Liver (tissue), 9 donors: ENCODE data around the gene SYCP2. TPM values are rescaled to one million over a fixed set of nuclear protein-coding genes. Genes with fewer than 3 reads are reported as not detected.

Source experiments
- DNase-seq: peaks from one replicate; pipeline ENCODE4 v3.0.0-alpha.2; 2017; ENCODE audit warnings: low spot score
- H3K27ac ChIP-seq, 2 donors: one replicate each; pipeline ENCODE4 v1.7.0; 2013; ENCODE audit warnings: inconsistent platforms in 2 of 2, low read length in 2 of 2, control low read depth in 1 of 2, low read depth in 1 of 2, mild to moderate bottlenecking in 1 of 2
- H3K27me3 ChIP-seq, 4 donors: one replicate each; pipeline versions ENCODE4 v1.6.1 to v1.7.0; 2013; ENCODE audit warnings: low read length in 3 of 4, inconsistent platforms in 1 of 4, mild to moderate bottlenecking in 1 of 4, moderate library complexity in 1 of 4; ENCODE audit not compliant: control insufficient read depth in 4 of 4, insufficient read depth in 4 of 4
- H3K36me3 ChIP-seq, 4 donors: one replicate each; pipeline versions ENCODE4 v1.6.1 to v1.7.0; 2013; ENCODE audit warnings: low read length in 3 of 4, mild to moderate bottlenecking in 3 of 4, low read depth in 1 of 4, moderate library complexity in 1 of 4; ENCODE audit not compliant: control insufficient read depth in 4 of 4, insufficient read depth in 3 of 4
- H3K4me1 ChIP-seq, 4 donors: one replicate each; pipeline versions ENCODE4 v1.6.1 to v1.7.0; 2013; ENCODE audit warnings: low read length in 3 of 4, mild to moderate bottlenecking in 3 of 4, moderate library complexity in 1 of 4; ENCODE audit not compliant: control insufficient read depth in 4 of 4, insufficient read depth in 4 of 4
- H3K4me3 ChIP-seq, 3 donors: one replicate each; pipeline versions ENCODE4 v1.6.1 to v1.7.0; 2013; ENCODE audit warnings: low read length in 3 of 3, control low read depth in 1 of 3, low read depth in 1 of 3, mild to moderate bottlenecking in 1 of 3
- H3K9ac ChIP-seq, 2 donors: one replicate each; pipeline ENCODE4 v1.7.0; 2013; ENCODE audit warnings: low read length in 2 of 2, mild to moderate bottlenecking in 2 of 2, moderate library complexity in 2 of 2, control low read depth in 1 of 2, low read depth in 1 of 2
- H3K9me3 ChIP-seq, 4 donors: one replicate each; pipeline versions ENCODE4 v1.6.1 to v1.7.0; 2013; ENCODE audit warnings: low read length in 3 of 4; ENCODE audit not compliant: control insufficient read depth in 4 of 4
- ATF3 ChIP-seq: IDR thresholded peaks from 2 replicates; pipeline ENCODE4 v1.6.1; 2016; ENCODE audit warnings: antibody characterized with exemption
- CTCF ChIP-seq: fragments of 150-350 bp; IDR thresholded peaks from 2 replicates; pipeline ENCODE4 v1.5.1; 2017; ENCODE audit warnings: improper control_type of control experiment, low read depth, low read length; ENCODE audit not compliant: missing input control
- EGR1 ChIP-seq, 2 donors: IDR thresholded peaks; 2 replicates each; pipeline ENCODE4 v1.6.1; 2016 to 2018; ENCODE audit warnings: antibody characterized with exemption in 2 of 2, low read depth in 2 of 2
- FOXA1 ChIP-seq: IDR thresholded peaks from 2 replicates; pipeline ENCODE4 v1.6.1; 2016; ENCODE audit warnings: antibody characterized with exemption
- FOXA2 ChIP-seq: IDR thresholded peaks from 2 replicates; pipeline ENCODE4 v1.6.1; 2016; ENCODE audit warnings: antibody characterized with exemption
- GABPA ChIP-seq, 2 donors: IDR thresholded peaks in 1 of 2; conservative IDR thresholded peaks in 1 of 2; 2 replicates each; pipeline ENCODE4 v1.6.1; 2016; ENCODE audit warnings: antibody characterized with exemption in 2 of 2, mild to moderate bottlenecking in 1 of 2, moderate library complexity in 1 of 2
- HNF4A ChIP-seq, 2 donors: conservative IDR thresholded peaks; 2 replicates each; pipeline ENCODE4 v1.6.1; 2016; ENCODE audit warnings: antibody characterized with exemption in 2 of 2, mild to moderate bottlenecking in 2 of 2
- HNF4G ChIP-seq: IDR thresholded peaks from 2 replicates; pipeline ENCODE4 v1.6.1; 2016; ENCODE audit warnings: antibody characterized with exemption
- JUND ChIP-seq, 2 donors: IDR thresholded peaks; 2 replicates each; pipeline ENCODE4 v1.6.1; 2016; ENCODE audit warnings: antibody characterized with exemption in 2 of 2
- MAX ChIP-seq: IDR thresholded peaks from 2 replicates; pipeline ENCODE4 v1.6.1; 2016; ENCODE audit warnings: antibody characterized with exemption
- NR2F2 ChIP-seq: IDR thresholded peaks from 2 replicates; pipeline ENCODE4 v1.6.1; 2016; ENCODE audit warnings: antibody characterized with exemption
- RAD21 ChIP-seq, 2 donors: IDR thresholded peaks; 2 replicates each; pipeline ENCODE4 v1.6.1; 2016; ENCODE audit warnings: antibody characterized with exemption in 2 of 2, mild to moderate bottlenecking in 2 of 2
- REST ChIP-seq: IDR thresholded peaks from 2 replicates; pipeline ENCODE4 v1.6.1; 2016; ENCODE audit warnings: antibody characterized with exemption, mild to moderate bottlenecking
- RXRA ChIP-seq, 2 donors: IDR thresholded peaks; 2 replicates each; pipeline ENCODE4 v1.6.1; 2017 to 2018; ENCODE audit warnings: antibody characterized with exemption in 2 of 2, mild to moderate bottlenecking in 1 of 2
- SP1 ChIP-seq: IDR thresholded peaks from 2 replicates; pipeline ENCODE4 v1.6.1; 2018; ENCODE audit warnings: antibody characterized with exemption, mild to moderate bottlenecking
- TAF1 ChIP-seq: conservative IDR thresholded peaks from 2 replicates; pipeline ENCODE4 v1.6.1; 2016; ENCODE audit warnings: antibody characterized with exemption, mild to moderate bottlenecking
- YY1 ChIP-seq: IDR thresholded peaks from 2 replicates; pipeline ENCODE4 v1.6.1; 2016; ENCODE audit warnings: antibody characterized with exemption, mild to moderate bottlenecking
- ZBTB33 ChIP-seq: IDR thresholded peaks from 2 replicates; pipeline ENCODE4 v1.6.1; 2016; ENCODE audit warnings: antibody characterized with exemption
- WGBS: extraction: QIAGEN DNeasy Blood & Tissue Kit; methylation state at CpG from one replicate; pipeline ENCODE4 v1.1.7; 2013; 5-methylcytosine and 5-hydroxymethylcytosine counted together
- polyA plus RNA-seq, 2 donors: library from polyadenylated mRNA; stranded (reverse) in 1 of 2; unstranded in 1 of 2; fragments of 200-250 nt in 1 of 2; fragments of >200 nt in 1 of 2; fragmentation: Nextera tagmentation in 1 of 2; extraction: Ambion mirVana in 1 of 2; gene quantifications; one replicate each; pipeline versions ENCODE4 v1.2.1 to v1.2.3, GENCODE V29; 2013 to 2015
- total RNA-seq, 2 donors: library from RNA; depleted of rRNA; stranded (reverse); fragments of >200 nt; gene quantifications; one replicate each; pipeline ENCODE4 v1.2.3, GENCODE V29; 2014
- donor health status: healthy.
- donor health status: healthy.
- donor health status: healthy.
- donor health status: healthy.
- donor health status: healthy.

Gene SYCP2
- total and polyA plus RNA-seq, 4 donors, result 0.07 to 0.84 (median 0.38) TPM

GRCh38 chr20:59912609-59913008 lies 20.8 kb downstream of the SYCP2 start:
- H3K4me1 ChIP-seq, result no peaks in the 10 kb centered on the region
- 75% methylated on average over 4 of the region's 4 CpGs for WGBS
- H3K36me3 ChIP-seq, result no peaks in the 10 kb centered on the region
- no peaks in the 10 kb centered on the region for H3K9me3 ChIP-seq
- H3K27ac ChIP-seq, result no peak overlapping the region
- DNase-seq, result no peak
- H3K27me3 ChIP-seq, result peaks cover 0 to 2% (median 0%) of the 10 kb centered on the region in 4 donors
- no peak overlapping the region for H3K4me3 ChIP-seq
- no peak for TF ChIP-seq FOXA2
- no peak for TF ChIP-seq ATF3
- no peak for TF ChIP-seq SP1
- no peak for TF ChIP-seq HNF4A (conservative IDR thresholded peaks at IDR 0.05)
- TF ChIP-seq ZBTB33, result no peak
- TF ChIP-seq CTCF, result no peak
- TF ChIP-seq EGR1 (IDR thresholded peaks at IDR 0.05; ENCODE audit: low read depth in 2 of 2), result no peak
- TF ChIP-seq RXRA (IDR thresholded peaks at IDR 0.05), result no peak
- no peak for TF ChIP-seq HNF4G
- no peak for TF ChIP-seq FOXA1
- TF ChIP-seq YY1, result no peak
- TF ChIP-seq MAX, result no peak
- TF ChIP-seq GABPA (IDR thresholded peaks at IDR 0.05 in 1 of 2, conservative IDR thresholded peaks at IDR 0.05 in 1 of 2), result no peak
- no peak for TF ChIP-seq NR2F2
- TF ChIP-seq TAF1, result no peak
- no peak for TF ChIP-seq JUND (IDR thresholded peaks at IDR 0.05)
- TF ChIP-seq RAD21 (IDR thresholded peaks at IDR 0.05), result no peak
- TF ChIP-seq REST, result no peak
- no peak overlapping the region for H3K9ac ChIP-seq
